Measurements from ENCODE around the gene MORN1. TPM values are rescaled to one million over a fixed set of nuclear protein-coding genes. Genes with fewer than 3 reads are reported as not detected.
A peak's percentile ranks its signal among the peaks of the same experiment; 100 is the strongest.
"Not testable (repeated sequence)": the region's sequence is repeated elsewhere in the genome, so short reads cannot be mapped to it uniquely, and the experiment has no call there.

Gene MORN1
- total RNA-seq, 1 donor from 2014 or later = 9.0 TPM

DNA sequence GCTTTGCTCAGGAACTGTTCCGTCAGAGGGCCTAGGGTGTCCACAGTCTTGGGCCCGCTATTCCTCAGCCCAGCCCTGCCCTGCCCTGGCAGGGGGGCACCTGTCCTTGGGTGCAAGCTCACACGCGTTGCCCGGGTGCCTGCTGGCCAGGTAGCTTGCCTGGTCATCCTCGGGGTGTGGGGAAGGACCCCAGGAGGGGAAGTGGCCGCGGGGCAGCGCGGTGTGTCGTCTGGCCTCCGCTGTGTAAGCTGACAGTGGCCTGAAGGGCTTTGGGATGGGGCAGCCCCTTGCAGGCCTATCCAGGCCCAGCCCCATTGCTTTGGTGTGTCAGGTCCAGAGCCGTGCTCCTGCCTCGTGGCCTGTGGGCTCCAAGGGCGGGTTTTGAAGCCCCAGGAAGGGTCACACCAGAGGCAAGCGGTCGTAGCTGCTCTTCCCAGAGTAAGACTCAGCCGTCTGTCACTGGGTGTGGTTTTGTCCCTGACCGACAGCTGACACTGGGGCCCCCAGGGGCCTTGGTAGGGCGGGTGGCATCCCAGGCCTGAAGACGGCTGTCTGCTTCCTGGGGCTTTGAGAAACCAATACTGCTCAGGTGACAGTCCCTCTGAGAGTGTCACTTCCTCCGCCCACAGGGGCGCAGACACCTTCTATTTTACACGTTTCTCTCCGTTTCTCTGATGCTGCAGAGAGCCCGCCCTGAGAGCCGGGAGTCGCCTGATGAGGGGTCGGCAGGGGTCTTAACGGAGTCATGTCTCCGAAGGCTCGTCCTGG lies 91.2 kb downstream of the MORN1 start:
- ATAC-seq (peak; percentile 32), DNase-seq (no peak)
- Histone ChIP-seq H3K9me3 (no peaks in the 10 kb centered on the region), H3K27me3 (no peaks in the 10 kb centered on the region), H3K36me3 (peaks cover 20% of the 10 kb centered on the region), H3K4me1 (peaks cover 58% of the 10 kb centered on the region), H3K27ac (peak overlapping the region; percentile 88), H3K4me3 (peak overlapping the region; percentile 40)
- intact Hi-C loops (cut with DNase I) = loop anchor here (10.0 kb wide), 1 partner anchor 55 kb away; no protein-coding TSS in a partner anchor
- TF ChIP-seq, protein P1, sequence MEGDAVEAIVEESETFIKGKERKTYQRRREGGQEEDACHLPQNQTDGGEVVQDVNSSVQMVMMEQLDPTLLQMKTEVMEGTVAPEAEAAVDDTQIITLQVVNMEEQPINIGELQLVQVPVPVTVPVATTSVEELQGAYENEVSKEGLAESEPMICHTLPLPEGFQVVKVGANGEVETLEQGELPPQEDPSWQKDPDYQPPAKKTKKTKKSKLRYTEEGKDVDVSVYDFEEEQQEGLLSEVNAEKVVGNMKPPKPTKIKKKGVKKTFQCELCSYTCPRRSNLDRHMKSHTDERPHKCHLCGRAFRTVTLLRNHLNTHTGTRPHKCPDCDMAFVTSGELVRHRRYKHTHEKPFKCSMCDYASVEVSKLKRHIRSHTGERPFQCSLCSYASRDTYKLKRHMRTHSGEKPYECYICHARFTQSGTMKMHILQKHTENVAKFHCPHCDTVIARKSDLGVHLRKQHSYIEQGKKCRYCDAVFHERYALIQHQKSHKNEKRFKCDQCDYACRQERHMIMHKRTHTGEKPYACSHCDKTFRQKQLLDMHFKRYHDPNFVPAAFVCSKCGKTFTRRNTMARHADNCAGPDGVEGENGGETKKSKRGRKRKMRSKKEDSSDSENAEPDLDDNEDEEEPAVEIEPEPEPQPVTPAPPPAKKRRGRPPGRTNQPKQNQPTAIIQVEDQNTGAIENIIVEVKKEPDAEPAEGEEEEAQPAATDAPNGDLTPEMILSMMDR (IDR thresholded peaks at IDR 0.05) = no peak

DNA sequence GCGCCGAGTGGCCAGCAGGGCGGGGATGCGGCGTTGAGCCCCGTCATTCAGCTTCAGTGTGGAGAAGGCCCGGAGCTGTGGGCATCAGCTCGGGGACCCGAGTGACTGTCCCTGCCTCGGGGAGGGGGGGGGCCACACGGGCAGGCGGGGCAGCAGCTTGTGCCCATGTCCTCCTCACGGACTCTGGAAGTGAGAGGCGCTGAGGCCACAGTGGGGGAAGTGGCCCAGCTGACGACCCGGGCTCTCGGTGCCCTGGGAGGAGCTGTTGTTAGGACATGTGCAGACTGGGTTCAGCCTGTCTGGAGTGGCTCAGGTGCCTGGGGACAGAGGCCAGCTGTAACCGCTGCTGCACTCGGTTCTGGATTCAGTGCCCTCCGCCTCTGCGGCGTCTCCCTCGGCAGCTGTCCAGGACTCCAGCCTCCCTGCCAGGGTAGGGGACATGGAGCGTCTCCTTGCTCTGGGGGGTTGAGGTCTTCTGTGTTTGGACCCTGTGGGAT lies 92.2 kb downstream of the MORN1 start:
- Histone ChIP-seq H3K27ac (peak overlapping the region; percentile 88), H3K4me3 (no peak overlapping the region), H3K4me1 (peaks cover 68% of the 10 kb centered on the region), H3K9me3 (no peaks in the 10 kb centered on the region), H3K27me3 (no peaks in the 10 kb centered on the region), H3K36me3 (peaks cover 10% of the 10 kb centered on the region)
- intact Hi-C loops (cut with DNase I) = no loop called here
- DNase-seq (peak; percentile 85), ATAC-seq (peak; percentile 72)
- TF ChIP-seq, protein P1 (IDR thresholded peaks at IDR 0.05) = no peak

DNA sequence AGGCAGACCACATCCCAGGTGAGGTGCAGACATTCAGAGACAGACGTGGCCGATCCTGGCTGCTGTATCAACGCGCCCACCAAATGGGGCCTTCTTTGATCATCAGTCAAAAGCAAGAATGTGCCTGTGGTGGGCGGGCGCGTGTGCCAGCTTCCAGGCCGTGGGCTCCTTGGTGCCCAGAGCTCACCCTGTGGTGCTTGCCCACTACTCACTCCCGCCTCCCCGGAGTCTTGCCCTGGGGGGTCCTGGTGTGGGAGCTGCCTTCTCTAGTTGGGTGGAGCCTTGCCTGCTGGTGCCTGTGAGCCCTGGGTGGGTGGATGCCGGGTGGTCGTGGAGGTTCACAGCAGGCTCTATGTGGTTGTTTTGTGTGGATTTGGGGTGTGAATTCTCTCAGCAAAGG lies 92.7 kb downstream of the MORN1 start:
- DNase-seq = no peak
- TF ChIP-seq, protein P1 (IDR thresholded peaks at IDR 0.05) = no peak
- Histone ChIP-seq H3K36me3 (peaks cover 5% of the 10 kb centered on the region), H3K9me3 (no peaks in the 10 kb centered on the region), H3K27ac (peak overlapping the region; percentile 88), H3K4me1 (peaks cover 73% of the 10 kb centered on the region), H3K27me3 (no peaks in the 10 kb centered on the region), H3K4me3 (no peak overlapping the region)
- ATAC-seq = no peak
- intact Hi-C loops (cut with DNase I) = no loop called here

DNA sequence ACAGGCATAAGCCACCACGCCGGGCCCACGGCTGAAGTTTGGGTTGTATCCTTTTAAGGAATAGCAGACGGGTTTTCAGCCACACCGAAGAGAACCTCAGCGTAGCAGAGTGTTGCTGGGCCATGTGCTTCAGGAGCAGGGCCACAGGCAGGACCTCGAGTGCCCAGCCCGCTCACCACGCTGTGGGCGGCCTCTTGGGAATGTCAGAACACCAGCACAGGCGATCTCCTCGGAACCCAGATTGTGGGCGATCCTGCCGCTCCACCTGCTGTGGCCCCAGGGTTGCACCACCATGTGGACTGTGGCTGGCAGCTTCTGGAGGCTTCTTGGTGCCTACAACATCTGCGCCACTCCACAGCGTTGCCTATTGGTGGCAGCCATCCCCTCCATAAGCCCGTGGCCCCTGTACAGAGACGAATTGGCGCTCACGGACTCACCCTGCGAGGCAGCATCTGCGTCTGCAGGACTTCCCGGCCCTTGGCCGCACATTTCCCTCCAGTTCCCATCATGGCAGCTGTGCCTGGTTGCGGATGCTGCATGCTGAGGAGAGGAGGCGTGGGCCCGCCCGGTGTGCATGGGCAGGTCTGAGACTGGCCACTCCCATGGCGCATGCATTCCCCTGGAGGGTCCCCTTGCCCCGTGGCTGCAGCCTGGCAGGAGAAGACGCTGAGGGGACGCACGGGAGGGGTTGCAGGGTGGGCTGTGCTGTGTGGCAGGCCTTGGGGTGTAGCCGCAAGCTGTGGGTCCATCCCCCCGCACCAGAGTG lies 93.9 kb downstream of the MORN1 start:
- intact Hi-C loops (cut with DNase I) = no loop called here
- DNase-seq = no peak

DNA sequence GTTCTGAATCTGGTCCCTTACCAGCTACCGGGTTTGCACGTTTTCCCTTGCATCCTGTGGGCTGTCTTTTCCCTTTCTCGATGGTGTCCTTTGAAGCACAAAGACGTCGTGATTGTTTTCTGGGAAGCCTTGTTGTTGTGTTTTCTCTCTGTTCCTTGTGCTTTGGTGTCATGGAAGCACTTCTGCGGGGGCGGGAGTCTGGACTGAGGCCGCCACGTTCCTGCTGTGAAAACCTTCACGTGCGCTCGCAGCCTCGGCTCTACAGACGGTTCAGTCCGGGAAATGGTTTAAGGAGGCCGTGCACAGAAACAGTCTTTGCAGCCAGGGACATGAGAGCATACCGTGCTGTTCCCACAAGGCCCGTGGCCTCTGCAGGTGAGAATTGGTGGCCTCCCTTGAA lies 94.7 kb downstream of the MORN1 start:
- ATAC-seq (no peak), DNase-seq (no peak)
- intact Hi-C loops (cut with DNase I) = no loop called here
- TF ChIP-seq, protein P1 (IDR thresholded peaks at IDR 0.05) = no peak
- no peaks in the 10 kb centered on the region for H3K27me3 ChIP-seq
- peaks cover 83% of the 10 kb centered on the region for H3K4me1 ChIP-seq
- H3K4me3 ChIP-seq = no peak overlapping the region
- H3K36me3 ChIP-seq = no peaks in the 10 kb centered on the region
- no peaks in the 10 kb centered on the region for H3K9me3 ChIP-seq
- H3K27ac ChIP-seq = no peak overlapping the region

More for the DNA sequence above, 93.9 kb downstream of the MORN1 start:
- no peak for ATAC-seq
- TF ChIP-seq, protein P1 (IDR thresholded peaks at IDR 0.05) = no peak
- Histone ChIP-seq H3K27ac (no peak overlapping the region), H3K27me3 (no peaks in the 10 kb centered on the region), H3K36me3 (no peaks in the 10 kb centered on the region), H3K4me1 (peaks cover 83% of the 10 kb centered on the region), H3K4me3 (no peak overlapping the region), H3K9me3 (no peaks in the 10 kb centered on the region)

DNA sequence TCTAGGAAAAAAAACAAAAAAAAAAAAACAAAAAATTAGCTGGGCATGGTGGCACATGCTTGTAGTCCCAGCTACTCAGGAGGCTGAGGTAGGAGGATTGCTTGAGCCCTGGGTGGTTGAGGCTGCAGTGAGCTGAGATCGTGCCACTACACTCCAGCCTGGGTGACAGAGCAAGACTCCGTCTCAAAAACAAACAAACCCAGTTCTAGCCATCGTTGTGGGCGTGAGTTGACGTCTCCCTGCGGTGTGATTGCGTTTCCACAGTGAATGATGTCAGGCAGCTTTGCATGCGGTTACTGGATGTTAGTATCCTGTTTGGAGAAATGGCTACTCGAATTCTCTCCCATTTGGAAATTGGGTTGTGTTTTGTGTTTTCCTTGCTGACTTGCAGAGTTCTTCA lies 95.1 kb downstream of the MORN1 start:
- H3K27ac ChIP-seq; H3K27me3 ChIP-seq; intact Hi-C loops (cut with DNase I); DNase-seq; H3K36me3 ChIP-seq; H3K9me3 ChIP-seq; ATAC-seq; H3K4me3 ChIP-seq: not testable (repeated sequence)
- H3K4me1 ChIP-seq = peaks cover 83% of the 10 kb centered on the region

All from upper lobe of right lung (tissue), 1 donor.